ENCODE results near the gene MCF2L2.
A peak's percentile ranks its signal among the peaks of the same experiment; 100 is the strongest.

The MCF2L2 gene

GRCh38 chr3:183287301-183287971, 141.0 kb downstream of the MCF2L2 start:
- DNase-seq = no peak

GRCh38 chr3:183285828-183286457, 142.5 kb downstream of the MCF2L2 start:
- no peak for DNase-seq

- DNase-seq = no peak
Observed at GRCh38 chr3:183285318-183285717, 143.1 kb downstream of the MCF2L2 start.

- DNase-seq = no peak
Observed at GRCh38 chr3:183284570-183284969, 143.8 kb downstream of the MCF2L2 start.

GRCh38 chr3:183283886-183284285, 144.5 kb downstream of the MCF2L2 start:
- no peak for DNase-seq

DNA sequence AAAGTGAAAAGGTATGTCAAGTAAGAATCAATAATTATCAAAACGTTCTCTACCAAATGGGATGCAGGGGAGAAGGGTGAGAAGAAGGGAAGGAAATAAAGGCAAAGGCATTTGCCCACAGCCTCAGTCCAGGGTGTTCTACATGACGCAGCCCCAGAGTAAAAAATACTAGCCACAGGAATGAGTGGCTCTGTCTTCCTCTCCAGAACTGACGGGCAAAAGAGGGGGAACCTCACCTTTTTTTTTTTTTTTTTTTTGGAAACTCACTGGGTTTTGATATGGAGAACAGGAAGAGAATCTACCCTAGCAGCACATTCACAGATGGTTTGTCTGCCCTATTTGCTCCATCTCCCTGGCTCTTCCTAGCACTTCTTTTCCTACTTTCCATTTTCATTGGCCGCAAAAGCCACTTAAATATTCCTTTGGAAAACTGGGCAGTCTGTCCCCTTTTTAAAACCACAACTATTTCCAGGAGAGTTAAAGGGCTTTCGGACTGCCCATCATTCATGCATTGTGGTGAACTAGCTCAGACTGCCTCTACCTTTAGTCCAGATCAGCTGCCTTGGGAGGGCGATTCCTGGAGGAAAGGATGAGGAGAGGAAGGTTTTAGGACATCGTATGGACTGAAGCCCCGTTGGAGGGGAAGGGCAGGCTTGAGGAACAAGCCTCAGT, 147.2 kb downstream of the MCF2L2 start:
- DNase-seq = no peak

DNA sequence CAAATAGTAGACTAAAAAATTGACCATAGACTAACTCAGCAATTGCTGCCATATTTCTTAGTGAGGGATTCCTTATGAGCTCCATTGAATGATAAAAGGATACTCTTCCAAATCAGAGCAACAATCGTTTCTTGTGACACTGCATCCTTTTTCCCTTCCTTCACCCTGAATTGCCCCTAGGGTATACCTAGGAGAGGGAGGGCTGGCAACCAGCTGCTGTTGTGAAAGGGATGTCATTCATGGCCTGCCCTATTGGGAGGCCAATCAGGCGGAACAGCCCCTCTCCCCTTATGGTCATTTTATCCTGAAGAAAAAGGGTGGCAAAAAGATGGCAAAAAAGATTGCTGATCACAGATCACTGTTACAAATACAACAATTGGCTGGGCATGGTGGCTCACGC, 149.0 kb downstream of the MCF2L2 start:
- no peak for DNase-seq

GRCh38 chr3:183278479-183279088, 149.8 kb downstream of the MCF2L2 start:
- DNase-seq = no peak

GRCh38 chr3:183277260-183277659, 151.2 kb downstream of the MCF2L2 start:
- no peak for DNase-seq

GRCh38 chr3:183275937-183276336, 152.5 kb downstream of the MCF2L2 start:
- DNase-seq = no peak

DNA sequence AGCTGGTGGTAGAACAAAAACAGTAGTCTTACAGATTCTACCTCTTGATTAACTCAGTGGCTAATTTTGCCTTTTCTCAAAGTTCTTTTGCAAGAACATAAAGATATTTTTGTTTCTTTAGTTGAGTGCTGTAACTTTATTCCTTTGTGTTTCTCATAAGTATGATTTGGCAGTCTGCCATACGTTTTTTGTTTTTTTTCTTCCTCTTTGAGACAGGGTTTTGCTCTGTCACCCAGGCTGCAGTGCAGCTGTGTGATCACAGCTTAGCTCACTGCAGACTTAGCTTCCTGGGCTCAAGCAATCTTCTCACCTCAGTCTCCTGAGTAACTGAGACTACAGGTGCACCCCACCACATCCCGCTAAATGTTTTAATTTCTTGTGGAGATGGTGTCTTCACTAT, 153.0 kb downstream of the MCF2L2 start:
- DNase-seq = no peak

GRCh38 chr3:183274609-183275008, 153.8 kb downstream of the MCF2L2 start:
- DNase-seq = no peak

DNA sequence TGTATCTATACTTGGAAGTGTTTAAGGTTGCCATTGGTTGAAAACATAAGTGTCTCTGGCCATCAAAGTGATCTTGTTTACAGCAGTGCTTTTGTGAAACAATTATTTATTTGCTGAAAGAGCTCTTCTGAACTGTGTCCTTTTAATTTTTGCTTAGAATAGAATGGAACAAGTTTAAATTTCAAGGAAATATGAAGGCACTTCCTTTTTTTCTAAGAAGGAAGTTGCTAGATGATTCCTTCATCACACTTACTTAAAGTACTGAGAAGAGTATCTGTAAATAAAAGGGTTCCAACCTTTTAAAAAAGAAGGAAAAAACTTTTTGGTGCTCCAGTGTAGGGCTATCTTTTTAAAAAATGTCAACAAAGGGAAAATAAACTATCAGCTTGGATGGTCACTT, 155.6 kb downstream of the MCF2L2 start:
- DNase-seq = no peak

DNA sequence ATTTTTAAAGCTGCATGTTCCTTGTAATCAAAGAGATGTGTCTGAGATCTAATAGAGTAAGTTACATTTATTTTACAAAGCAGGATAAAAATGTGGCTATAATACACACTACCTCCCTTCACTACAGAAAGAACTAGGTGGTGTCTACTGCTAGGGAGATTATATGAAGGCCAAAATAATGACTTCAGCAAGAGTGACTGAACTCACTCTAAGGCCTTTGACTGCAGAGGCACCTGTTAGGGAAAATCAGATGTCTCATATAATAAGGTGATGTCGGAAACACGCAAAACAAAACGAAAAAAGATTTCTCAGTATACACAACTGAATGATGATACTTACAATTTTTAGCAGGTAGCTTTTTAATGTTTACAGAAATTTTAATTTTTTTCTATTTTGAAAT, 156.3 kb downstream of the MCF2L2 start:
- DNase-seq = no peak

GRCh38 chr3:183270344-183270743, 158.1 kb downstream of the MCF2L2 start:
- no peak for DNase-seq

GRCh38 chr3:183269345-183269744, 159.1 kb downstream of the MCF2L2 start:
- no peak for DNase-seq

DNA sequence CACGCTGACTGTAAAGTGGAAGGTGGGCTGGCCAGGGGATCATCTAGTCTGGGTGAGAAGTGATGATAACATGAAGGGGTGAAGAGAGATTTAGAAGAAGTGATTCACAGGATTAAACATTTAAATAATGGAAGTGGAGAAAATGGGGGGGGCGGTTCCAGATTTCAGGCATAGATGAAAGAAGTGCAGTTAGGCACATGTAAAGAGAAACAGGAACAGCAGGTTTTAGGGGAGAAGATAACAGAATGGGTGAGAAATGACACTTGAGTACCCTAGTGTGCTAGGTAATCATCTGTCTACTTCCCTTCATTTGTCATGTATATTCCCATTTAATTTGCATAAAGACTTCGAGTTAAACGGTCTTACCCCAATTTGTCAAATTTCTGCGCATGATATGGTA, 160.1 kb downstream of the MCF2L2 start:
- DNase-seq = no peak

GRCh38 chr3:183267140-183267539, 161.3 kb downstream of the MCF2L2 start:
- no peak for DNase-seq

DNA sequence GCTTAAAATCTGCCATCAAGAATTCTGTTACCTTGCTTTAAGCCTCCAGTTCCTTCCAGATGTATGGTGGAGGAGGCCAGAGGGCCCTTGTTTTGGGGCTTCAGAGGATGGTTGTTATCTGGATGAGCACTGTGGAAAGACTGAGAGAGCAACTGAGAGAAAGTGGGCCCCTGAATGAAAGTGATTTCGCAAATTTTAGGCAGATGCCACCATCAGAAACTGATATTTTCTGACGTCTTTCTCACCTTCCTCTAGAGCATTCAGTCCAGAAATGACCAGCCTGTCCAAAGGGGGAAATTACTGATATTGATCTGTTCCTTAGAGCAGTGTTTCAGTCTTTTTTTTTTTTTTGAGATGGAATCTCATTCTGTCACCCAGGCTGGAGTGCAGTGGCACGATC, 162.0 kb downstream of the MCF2L2 start:
- no peak for DNase-seq

GRCh38 chr3:183265834-183266417, 162.5 kb downstream of the MCF2L2 start:
- DNase-seq = peak; percentile 86

DNA sequence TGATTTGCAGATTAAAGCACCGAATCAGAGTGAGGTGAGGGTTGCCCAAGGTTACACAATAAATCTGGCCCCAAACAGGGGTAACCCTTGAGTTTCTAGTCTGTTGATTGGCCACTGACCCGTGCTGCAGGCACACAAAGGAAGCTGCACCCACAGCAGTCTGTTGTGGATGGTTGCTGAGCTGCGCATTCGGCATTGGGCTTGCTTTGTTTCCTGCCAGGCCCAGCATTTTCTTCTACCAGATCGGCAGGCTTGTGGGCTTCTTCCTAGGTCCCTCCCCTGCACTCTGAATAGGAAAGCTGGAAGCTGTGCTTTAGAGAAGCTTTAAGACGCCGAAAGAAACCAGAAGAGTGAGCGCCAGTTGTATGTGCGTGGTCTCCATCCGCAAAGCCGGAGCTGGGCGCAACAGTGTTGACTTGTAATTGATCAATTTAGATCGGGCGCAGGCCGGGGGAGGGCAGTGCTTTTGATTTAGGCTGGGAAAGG, 163.2 kb downstream of the MCF2L2 start:
- peak; percentile 92 for DNase-seq

DNA sequence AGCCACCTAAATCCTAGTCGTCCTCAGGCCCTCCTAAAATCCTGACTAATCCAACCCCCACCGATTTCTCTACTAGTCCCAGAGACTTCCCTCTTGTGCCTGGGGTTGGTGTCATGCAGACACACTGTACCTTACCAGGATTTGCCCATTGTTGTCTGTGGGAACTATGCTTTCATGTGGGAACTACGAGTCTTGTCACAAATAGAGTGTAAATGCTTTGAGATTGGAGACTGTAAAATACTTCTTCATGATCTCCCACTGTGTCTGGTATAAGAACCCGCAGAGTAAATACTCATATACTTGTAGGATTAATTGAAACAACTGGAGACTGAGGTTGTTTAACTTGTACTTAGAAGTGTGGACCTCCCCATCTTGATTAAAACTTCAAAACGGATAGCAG, 164.2 kb downstream of the MCF2L2 start:
- DNase-seq = no peak

DNA sequence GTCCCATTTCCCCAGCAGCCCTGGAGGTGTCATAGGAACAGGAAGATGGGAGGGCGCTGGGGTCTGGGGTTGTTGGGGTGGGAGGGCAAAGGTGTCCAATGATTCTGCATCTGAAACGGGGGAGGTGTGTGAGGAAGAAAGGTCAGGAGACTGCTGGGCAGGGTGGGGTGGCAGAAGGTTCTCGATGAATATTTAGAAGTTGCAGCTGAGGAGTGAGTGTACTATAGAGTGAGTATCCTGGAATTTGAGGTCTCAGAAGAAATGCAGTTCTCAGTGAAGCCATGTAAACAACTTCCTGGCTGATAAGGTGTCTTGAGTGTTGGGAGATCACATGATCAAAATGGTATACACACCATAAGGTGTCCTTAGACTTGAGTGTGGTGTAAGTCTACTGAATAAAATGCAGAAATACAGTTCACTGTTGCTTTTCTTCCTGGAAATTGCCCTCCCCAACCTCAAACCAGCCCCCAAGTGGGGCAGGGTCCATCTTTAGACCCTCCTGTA, 165.5 kb downstream of the MCF2L2 start:
- DNase-seq = no peak

Measured in COR-L47 (cell line).